GM21528 (cell line): Measurements from ENCODE around the gene ZC3H4.

Source experiments
- ATAC-seq: cut with Tn5 transposase; IDR thresholded peaks from one replicate; pipeline ENCODE4 v1.9.1; 2021; ENCODE audit warnings: mild to moderate bottlenecking, moderate library complexity; ENCODE audit not compliant: unreplicated experiment, low FRiP score

The ZC3H4 gene

GRCh38 chr19:47134545-47134944, 21.0 kb upstream of the ZC3H4 start:
- ATAC-seq, result no peak

GRCh38 chr19:47133021-47133471, 19.5 kb upstream of the ZC3H4 start:
- ATAC-seq, result no peak

- no peak for ATAC-seq
Observed at GRCh38 chr19:47132194-47132852, 18.7 kb upstream of the ZC3H4 start.

GRCh38 chr19:47130589-47131227, 17.1 kb upstream of the ZC3H4 start, which contains the start of gene SAE1:
Gene SAE1 (plus strand): TSS chr19:47130835. CDS start chr19:47130931, 96 bp downstream.
- ATAC-seq, result peak; percentile 84

- no peak for ATAC-seq
Observed at GRCh38 chr19:47130120-47130588, 16.6 kb upstream of the ZC3H4 start.

- no peak for ATAC-seq
Observed at GRCh38 chr19:47129579-47129978, 16.0 kb upstream of the ZC3H4 start.

- ATAC-seq, result no peak
Observed at GRCh38 chr19:47125669-47125938, 12.0 kb upstream of the ZC3H4 start.

GRCh38 chr19:47124937-47125668, 11.5 kb upstream of the ZC3H4 start:
- no peak for ATAC-seq

- no peak for ATAC-seq
Observed at GRCh38 chr19:47123406-47123805, 9.8 kb upstream of the ZC3H4 start.

GRCh38 chr19:47122359-47123335, 9.1 kb upstream of the ZC3H4 start:
- ATAC-seq, result no peak

GRCh38 chr19:47120470-47121067, 7.0 kb upstream of the ZC3H4 start:
- ATAC-seq, result no peak

GRCh38 chr19:47113850-47114651, 475 bp upstream of the ZC3H4 start:
- no peak for ATAC-seq

GRCh38 chr19:47112166-47112996, 1.2 kb downstream of the ZC3H4 start:
- peak; percentile 34 for ATAC-seq

GRCh38 chr19:47111682-47112165, 1.9 kb downstream of the ZC3H4 start:
- no peak for ATAC-seq

- no peak for ATAC-seq
Observed at GRCh38 chr19:47111006-47111621, 2.5 kb downstream of the ZC3H4 start.

- ATAC-seq, result no peak
Observed at GRCh38 chr19:47110521-47111005, 3.0 kb downstream of the ZC3H4 start.

GRCh38 chr19:47109541-47110375, 3.8 kb downstream of the ZC3H4 start:
- no peak for ATAC-seq
